GM21723 (cell line): ENCODE measurements around the gene FRMPD1.

Experiments
- ATAC-seq: cut with Tn5 transposase; IDR thresholded peaks from one replicate; pipeline ENCODE4 v1.9.1; 2021; ENCODE audit warnings: mild to moderate bottlenecking, moderate library complexity; ENCODE audit not compliant: unreplicated experiment

Gene FRMPD1

DNA sequence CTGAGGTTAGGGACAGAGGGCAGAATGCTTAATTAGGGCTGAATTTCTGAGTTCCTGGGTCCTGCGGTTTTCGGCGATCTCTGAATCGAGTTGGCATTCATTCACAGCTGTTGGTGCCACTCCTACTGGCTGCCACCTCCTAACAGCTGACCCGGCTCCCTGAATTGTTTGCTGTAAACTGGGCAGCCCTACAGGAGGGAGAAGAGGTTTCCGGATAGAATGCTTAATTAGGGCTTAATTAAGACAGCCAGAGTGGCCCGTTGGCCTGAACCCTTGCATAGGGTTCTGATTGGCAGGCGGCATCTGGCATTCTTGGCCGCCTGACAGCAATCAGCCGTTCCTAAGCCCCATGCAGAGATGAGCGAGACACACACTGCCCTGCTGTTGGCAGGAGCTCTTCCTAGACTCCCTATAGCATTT lies 25.7 kb downstream of the FRMPD1 start:
- no peak for ATAC-seq

DNA sequence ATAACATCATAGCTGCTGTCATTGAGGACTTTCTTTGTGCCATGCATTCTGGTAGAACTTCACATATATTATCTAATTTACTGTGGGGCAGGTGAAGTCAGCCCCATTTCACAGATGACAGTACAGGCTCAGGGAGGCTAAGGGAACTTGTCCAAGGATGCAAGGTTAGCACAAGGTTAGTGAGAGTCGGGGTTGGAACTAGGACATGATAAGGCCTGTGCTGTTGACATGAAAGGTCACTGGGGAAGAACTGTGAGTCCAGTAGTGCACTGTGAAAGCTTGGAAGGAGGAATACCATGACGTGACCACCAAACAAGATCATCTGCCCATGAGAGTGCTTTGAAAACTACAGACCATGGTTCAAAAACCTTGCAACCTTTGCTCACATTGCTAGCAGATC lies 26.7 kb downstream of the FRMPD1 start:
- ATAC-seq: no peak

DNA sequence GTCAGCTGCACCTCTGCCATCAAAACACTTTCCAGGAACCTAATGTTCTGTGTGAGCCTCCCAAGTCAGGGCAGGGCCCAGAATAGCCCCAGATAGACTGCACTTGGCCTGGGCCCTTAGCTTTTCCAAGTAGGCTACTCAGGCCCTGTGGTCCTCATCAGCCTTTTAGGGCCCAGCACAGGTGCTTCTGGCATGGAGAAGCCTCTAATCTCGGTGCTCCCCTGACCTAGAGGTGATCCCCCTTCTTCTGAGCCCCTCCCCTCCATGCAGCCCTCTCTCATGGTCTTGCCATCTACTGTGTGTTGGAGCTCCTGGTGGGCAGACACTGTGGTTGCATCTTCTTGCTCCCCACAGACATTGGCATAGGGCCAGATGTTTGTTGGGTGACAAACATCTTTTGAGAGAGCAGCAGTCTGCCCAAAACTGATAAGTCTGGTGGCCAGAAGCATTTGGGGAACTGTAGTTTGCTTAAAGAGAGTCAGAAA lies 28.1 kb downstream of the FRMPD1 start:
- no peak for ATAC-seq

DNA sequence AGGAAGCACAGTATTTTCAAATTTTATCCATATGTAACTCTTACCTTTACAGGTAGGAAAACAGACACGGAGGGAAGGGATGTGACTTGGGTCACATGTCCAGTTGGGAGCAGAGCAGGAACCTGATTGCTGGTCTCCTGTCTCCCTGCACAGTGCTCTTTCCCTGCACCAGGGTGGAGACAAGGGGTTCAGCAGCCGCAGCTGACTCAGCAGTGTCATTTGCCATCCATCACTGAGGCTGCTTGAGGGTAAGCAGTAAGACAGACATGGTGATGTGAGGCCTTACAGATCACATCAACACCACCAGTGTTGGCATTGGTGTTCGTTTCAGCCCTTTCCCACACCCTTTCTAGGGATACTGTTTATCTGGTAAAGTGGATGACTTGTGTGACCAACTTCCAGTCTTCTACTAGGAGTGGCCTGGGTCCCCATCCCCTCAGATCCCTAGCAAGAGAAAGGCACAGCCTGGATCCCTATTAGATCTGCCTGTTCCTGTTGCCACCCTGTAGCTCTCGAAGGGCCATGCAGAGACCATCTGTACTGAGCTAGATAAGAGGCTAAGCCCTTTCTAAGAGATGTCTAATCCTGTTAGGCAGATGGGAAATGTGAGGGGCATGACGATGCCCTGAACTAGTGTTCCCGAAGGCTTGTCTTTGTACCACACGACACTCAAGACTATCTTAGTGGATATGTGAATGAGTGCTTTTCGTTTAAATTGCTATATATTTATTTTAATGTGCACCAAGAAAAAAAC lies 29.1 kb downstream of the FRMPD1 start:
- no peak for ATAC-seq

DNA sequence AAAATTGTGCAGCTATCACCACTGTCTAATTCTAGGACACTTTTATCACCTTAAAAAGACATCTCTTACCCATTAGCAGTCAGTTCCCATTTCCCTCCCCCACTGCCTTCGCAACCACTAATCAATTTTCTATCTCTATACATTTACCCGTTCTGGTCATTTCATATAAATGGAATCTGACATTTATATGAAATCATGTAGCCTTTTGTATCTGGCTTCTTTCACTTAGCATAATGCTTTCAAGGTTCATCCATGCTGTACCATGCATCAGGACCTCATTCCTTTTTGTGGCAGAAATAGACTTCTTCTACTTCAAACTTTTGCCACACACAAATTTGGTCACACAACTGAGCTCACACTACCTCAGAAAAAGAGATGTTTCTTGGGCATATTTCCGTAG lies 32.2 kb downstream of the FRMPD1 start:
- ATAC-seq: no peak

DNA sequence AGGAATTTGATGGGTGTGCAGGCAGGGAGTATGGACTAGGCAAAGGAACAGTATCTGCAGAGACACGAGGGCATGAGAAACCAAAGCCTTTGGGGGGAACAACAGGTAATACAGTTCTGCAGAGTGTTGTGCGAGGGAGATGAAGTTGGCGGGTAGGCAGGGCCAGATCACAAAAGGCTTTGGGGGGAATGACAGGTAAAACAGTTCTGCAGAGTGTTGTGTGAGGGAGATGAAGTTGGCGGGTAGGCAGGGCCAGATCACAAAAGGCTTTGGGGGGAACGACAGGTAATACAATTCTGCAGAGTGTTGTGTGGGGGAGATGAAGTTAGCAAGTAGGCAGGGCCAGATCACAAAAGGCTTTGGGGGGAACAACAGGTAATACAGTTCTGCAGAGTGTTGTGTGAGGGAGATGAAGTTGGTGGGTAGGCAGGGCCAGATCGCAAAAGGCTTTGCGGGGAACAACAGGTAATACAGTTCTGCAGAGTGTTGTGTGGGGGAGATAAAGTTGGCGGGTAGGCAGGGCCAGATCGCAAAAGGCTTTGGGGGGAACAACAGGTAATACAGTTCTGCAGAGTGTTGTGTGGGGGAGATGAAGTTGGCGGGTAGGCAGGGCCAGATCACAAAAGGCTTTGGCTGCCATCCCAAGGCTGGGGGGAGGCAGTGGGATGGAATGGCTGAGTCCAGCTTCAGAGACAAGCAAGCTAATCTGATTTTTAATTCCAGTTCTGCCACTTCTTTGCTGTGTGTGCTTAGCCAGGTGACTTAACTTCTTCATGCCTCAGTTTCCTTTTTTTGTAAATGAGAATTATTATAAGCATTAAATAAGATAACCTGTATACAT lies 33.0 kb downstream of the FRMPD1 start:
- ATAC-seq: no peak

DNA sequence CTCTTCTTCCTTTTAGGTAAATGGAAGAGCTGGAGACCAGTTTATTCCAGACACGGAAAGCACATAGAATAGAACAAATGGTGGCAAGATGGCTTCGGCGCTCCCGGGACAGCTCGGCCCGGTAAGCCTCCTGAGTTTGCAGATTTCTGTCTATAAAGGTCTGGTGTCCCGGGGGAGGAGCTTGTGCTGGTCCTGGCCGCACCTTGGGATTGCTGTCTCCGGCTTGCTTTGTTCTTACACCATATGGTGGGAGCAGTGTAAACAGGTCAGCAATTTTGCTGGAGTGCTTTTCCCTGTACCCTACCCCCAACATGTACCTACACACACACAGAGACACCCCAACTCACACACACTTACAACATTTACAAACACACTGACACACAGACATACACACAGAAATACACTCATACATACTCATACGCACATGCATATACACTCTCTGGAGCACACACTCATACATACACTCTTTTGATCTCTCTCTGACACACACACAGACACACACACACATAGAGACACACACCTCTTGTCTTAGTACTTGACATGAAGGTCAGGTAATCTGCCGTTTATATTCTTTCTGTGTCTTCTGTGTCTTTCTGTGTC lies 42.0 kb downstream of the FRMPD1 start:
- no peak for ATAC-seq

DNA sequence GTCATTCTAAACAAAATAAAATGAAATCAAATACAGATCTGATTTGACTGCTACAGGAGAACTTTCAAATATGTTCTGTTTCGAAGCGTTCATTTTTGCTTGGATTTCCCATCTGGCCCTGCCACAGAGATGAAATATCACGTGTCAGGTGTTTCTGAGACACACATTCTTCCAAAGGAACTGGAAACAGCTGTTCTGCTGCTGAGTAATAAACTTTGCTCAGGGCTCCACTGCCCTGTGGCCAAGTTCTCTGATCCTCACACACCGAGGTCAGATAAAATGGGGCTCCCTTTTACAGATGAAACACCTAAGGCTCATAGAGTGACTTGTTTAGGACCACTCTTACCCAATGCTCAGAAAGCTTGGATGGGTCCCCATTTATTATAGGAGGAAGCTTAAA lies 42.5 kb downstream of the FRMPD1 start:
- no peak for ATAC-seq

DNA sequence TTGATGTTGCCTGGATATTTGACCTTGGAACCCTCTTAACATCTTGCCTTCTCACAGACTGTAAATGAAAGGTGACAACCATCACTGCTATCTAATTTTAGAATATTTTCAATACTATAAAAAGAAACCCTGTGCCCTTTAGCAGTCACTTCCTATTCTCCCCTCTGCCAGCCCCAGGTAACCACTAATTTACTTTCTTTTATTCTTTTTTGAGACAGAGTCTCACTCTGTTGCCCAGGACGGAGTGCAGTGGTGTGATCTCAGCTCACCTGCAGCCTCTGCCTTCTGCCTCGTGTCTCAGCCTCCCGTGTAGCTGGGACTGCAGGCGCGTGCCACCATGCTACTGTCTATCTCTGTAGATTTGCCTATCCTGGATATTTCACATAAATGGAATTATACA lies 43.6 kb downstream of the FRMPD1 start:
- no peak for ATAC-seq

DNA sequence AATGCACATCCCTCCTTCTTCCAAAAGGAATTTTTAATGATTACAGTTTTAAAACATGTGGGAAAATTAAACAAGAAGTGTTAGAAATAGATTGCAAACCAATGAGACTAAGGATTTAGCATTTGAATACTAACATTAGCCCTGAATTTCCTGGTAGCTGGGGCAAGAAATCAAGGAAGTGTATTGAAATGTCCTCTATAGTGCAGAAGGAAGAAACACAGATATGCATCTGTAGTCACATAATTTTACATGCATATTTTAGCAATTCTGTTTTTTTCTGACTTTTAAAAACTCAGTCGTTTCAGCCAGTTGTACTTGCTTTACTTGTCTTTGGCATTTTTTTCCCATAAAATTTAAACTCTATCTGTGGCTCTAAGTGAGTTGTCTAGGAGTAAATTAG lies 45.8 kb downstream of the FRMPD1 start:
- no peak for ATAC-seq

DNA sequence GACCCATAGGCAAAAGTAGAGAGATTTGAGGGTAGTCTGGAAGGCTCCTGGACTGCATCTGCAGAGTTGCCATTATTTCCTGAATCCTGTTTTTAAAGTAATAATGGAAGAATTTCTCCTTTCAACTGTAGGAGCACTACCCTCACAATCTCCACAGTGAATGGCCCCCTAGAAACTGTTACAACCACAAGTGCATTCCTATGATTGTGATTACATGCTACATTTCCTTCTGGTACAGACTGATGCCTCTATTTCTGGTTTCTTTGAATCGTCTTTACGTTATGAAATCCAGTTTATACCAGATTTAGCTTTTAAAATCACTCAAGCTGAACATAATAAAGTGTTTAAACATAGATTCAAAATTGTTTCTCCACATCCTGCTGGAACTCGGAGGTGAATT lies 49.4 kb downstream of the FRMPD1 start:
- ATAC-seq: no peak

DNA sequence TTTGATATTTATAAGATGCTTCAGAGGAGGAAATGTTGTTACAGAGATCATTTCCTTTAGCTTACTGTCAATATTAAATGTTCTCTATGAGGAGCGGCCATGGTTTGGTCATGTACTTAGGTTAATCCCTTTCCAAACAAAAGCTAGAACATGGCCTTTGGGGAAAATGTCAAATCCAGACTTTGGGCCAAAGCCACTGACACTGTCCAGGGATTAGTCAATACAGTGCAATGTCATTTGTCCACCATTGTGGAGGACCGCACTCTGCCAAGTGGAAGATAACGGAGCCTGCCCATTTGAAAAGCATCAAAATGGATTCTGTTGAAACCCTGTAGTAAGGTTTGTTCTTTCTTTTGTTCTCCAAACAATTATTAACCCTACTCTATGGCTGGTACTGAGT lies 50.1 kb downstream of the FRMPD1 start:
- no peak for ATAC-seq

DNA sequence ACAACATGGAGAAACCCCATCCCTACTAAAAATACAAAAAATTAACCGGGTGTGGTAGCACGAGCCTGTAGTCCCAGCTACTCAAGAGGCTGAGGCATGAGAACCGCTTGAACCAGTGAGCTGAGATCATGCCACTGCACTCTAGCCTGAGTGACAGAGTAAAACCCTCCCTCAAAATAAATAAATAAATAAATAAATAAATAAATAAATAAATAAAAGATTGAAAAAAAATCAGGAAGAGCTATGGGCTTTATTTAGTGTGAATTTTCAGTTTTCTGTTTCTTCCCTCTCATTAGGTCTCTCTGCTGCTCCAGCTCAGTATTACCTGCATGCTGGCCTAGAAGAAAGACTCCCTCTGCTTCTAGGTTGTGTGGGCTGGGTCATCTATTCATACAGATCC lies 55.0 kb downstream of the FRMPD1 start:
- no peak for ATAC-seq

DNA sequence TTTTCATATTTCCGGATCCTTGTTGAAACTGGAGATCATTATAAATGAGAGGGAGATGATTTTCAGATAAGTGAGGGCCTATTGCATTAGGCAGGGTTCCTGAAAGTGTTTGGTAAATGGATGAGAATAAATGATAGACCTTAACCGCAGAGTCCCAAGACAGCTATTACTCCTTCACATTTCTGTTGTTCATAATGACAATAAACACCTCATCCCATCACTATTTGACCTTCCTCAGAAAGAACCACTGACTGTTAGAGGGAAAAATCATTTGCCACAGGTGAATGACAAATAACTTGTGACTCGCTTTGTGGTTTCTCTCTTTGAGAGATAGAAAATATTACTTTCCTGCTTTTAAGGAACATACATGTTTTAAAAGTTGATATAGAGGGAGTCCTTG lies 55.5 kb downstream of the FRMPD1 start:
- ATAC-seq: no peak

DNA sequence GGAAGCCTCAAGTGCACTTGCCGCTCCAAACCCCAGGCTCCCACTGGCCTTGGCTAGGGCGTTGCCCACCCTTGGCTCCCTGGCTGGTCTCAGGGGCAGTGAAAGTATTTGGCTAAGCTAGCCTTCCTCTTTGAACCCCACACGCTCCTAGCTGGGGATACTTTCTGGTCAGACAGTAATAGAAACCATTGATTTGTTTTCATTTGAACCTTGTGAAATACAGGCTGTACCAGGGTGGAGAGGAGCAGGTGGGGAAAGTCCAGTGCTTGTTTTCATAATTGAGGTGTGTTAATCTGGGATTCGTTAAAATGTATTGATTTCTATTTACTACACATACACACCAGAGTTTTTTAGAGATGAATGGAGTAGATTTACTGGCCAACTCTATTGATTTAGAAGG lies 57.0 kb downstream of the FRMPD1 start:
- ATAC-seq: no peak

DNA sequence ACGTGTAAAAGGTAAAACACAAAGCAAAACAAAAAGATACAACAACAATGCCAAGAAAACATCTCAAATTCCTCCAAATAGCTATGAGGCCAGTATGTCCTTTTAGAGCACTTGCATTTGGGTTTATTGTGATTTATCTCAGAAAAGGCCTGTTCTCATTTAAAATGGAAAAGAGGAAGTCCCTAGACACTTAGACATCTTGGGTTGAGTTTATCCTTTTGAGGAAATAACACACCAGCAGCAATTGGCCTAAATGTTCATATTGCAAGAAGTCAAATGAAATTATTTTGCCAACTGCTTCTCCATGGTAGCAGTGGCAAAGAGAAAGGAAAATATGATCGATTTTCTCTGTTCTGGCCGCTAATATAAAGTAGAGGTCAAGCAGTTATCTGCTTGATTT lies 59.3 kb downstream of the FRMPD1 start:
- no peak for ATAC-seq

DNA sequence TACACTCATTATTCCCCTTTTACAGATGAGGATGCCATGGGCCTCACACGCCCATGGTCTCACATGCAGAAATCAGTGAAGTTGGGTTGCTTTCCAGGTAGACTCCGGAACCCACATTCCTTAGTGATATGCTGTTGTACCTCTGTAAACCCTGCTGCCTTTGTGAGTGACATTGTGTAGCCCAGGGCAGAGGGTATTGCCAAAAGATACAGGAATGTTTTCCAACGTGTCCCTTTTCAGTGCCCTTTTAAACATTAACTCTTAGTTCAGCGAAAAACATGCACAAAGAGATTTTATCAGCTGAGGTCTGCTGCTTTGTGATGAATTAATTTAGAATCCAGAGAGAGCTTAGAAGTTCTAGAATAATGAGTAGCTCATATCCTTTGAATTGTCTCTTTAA lies 64.5 kb downstream of the FRMPD1 start:
- ATAC-seq: no peak

DNA sequence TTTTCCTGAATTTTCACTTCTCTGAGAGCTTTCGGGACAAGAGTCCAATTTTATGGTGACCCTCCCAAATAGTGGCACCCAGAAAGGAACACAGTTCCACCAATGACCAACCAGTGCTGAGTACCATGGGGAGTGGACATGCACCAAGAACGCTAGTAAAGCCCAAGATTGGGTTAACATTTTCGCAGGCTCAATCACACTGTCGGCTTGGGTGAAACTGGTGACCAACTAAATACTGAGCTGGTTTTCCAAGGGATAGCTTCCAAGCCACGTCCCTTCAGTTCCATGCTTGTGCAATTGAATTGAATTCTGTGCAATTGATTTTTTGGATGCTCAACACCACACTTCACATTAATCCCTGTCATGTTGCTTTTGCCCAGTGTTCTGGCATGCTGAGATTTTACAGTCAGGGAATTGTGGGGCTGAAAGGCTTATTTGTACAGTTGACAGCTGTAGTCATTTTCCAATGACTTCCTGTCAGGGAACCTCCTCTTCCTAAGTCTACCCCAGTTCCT lies 65.3 kb downstream of the FRMPD1 start:
- no peak for ATAC-seq

DNA sequence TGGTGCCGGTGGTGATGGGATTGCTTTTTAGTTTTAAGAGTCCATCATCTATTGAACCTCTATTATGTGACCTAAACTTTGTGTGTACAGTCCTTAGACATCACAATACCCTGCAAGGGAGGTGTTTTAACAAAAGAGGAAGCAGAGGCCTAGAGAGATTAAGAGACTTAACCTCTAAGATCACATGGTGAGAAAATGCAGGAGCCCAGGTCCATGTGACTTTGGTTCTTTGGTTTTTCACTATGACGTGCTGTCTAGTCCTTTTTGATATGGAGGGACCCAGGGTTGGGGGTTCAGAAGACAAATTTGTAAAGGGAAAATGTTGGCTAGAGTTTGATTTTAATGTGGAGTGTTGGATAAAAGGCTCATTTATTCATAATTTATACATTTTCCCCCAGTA lies 68.8 kb downstream of the FRMPD1 start:
- ATAC-seq: no peak

DNA sequence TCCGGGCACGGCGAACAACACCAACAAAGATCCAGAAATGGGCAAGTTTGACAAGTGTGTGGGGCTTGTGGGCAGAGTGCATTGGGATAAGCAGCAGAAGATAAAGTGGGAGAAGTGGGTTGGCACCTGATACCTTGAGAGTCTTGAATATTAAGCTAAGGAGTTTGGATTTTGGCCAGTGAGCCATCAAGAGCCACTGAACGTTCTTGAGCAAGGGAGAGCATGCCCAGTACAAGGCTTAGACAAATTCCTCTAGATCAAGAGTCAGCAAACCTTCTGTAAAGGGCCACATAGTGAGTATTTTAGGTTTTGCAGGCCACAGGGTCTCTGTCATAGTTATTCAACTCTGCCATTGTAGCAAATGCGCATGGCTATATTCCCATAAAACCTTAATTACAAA lies 76.3 kb downstream of the FRMPD1 start:
- no peak for ATAC-seq

DNA sequence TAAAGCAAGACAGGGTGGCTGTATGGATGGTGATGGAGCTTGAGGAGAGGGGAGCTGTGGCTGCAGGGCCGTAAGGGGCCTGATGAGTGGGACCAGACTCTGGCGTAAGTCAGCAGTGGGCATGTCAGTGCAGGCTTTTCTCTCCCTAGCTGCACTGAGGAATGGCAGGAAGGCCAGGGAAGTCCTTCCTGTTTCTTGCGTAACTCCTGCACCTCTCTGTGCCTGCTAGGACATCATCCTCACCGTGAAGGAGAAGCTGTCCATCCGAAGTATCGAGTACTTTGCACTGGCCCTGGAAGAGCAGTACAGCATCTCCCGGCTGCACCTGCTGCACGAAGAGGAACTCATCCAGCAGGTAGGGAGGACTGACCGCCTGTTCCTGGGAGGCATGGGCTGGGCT lies 78.7 kb downstream of the FRMPD1 start:
- no peak for ATAC-seq

DNA sequence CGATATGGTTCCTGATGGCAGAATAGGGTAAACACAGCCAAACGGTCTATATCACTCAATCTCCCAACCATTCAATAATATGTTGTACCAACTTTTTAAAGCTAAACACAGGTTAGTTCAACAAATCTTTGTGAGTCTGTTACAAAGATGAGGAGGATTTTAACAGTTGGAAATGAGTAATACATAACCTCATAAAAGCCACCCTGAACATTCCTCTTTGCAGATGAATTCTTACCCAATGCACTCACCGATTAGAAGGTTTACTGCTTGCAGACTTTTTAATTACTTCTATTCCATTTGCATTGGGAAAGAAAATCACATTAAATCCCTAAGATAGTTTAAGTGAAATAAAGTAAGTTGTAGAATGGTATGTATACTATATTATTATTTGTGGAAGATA lies 79.5 kb downstream of the FRMPD1 start:
- no peak for ATAC-seq
